SK-N-SH (cell line): ENCODE results near the gene TCF3. TPM values are rescaled to one million over a fixed set of nuclear protein-coding genes. Genes with fewer than 3 reads are reported as not detected.

Source experiments
- CTCF ChIA-PET: fragments of 300-600, 350-600 bp; formaldehyde crosslinking; extraction: SDS; loops from one replicate; lab custom pipeline; 2021; lab: Yijun Ruan, JAX
- POLR2A ChIA-PET: fragments of 350-600 bp; sonication (Branson Sonifier 250); formaldehyde crosslinking; extraction: SDS; loops from one replicate; lab custom pipeline; 2020; ENCODE audit warnings: antibody characterized with exemption, inconsistent platforms; lab: Yijun Ruan, JAX
- DNase-seq: peaks from one replicate; pipeline ENCODE4 v3.0.0; 2012
- H2AFZ ChIP-seq: fragments of 200-600 bp; sonication (generic); 2 replicates; pipeline ENCODE4 v1.8.1; 2016; ENCODE audit warnings: antibody characterized with exemption, mild to moderate bottlenecking, low read depth
- H3F3A ChIP-seq: fragments of 200-600 bp; sonication (generic); replicated peaks from 2 replicates; pipeline ENCODE3; 2016; ENCODE audit warnings: antibody characterized with exemption, mild to moderate bottlenecking; ENCODE audit not compliant: insufficient read depth
- H3K27ac ChIP-seq, 2 experiments: fragments of 200-500 bp in 1 of 2; fragments of 200-600 bp in 1 of 2; sonication (Bioruptor generic) in 1 of 2; sonication (generic), shearing (Covaris generic) in 1 of 2; 2 replicates each; pipeline versions ENCODE4 v1.5.1 to v1.6.1; 2014 to 2016; ENCODE audit warnings: low read depth in 2 of 2, inconsistent platforms in 1 of 2, low read length in 1 of 2, mild to moderate bottlenecking in 1 of 2, mixed read lengths in 1 of 2
- H3K27me3 ChIP-seq: fragments of 200-600 bp; sonication (generic), shearing (Covaris generic); 2 replicates; pipeline ENCODE4 v1.6.1; 2016; ENCODE audit warnings: mixed run types; ENCODE audit not compliant: insufficient read depth
- H3K36me3 ChIP-seq, 2 experiments: fragments of 200-500 bp in 1 of 2; fragments of 200-600 bp in 1 of 2; sonication (Bioruptor generic) in 1 of 2; sonication (generic) in 1 of 2; replicated peaks in 1 of 2; 2 replicates each; pipeline versions ENCODE3 to v1.5.1; 2014 to 2016; ENCODE audit warnings: low read length in 1 of 2, mild to moderate bottlenecking in 1 of 2; ENCODE audit not compliant: insufficient read depth in 2 of 2, control insufficient read depth in 1 of 2
- H3K4me1 ChIP-seq, 2 experiments: fragments of 200-500 bp in 1 of 2; fragments of 200-600 bp in 1 of 2; sonication (Bioruptor generic) in 1 of 2; sonication (generic), shearing (Covaris generic) in 1 of 2; 2 replicates each; pipeline versions ENCODE4 v1.5.1 to v1.6.1; 2014 to 2016; ENCODE audit warnings: low read depth in 1 of 2, low read length in 1 of 2, mixed run types in 1 of 2; ENCODE audit not compliant: insufficient read depth in 2 of 2, control insufficient read depth in 1 of 2
- H3K4me2 ChIP-seq: fragments of 200-600 bp; sonication (generic), shearing (Covaris generic); 2 replicates; pipeline ENCODE4 v1.6.1; 2017; ENCODE audit warnings: mixed run types
- H3K4me3 ChIP-seq, 2 experiments: fragments of 200-500 bp in 1 of 2; fragments of 200-600 bp in 1 of 2; sonication (Bioruptor generic) in 1 of 2; sonication (generic), shearing (Covaris generic) in 1 of 2; 2 replicates each; pipeline versions ENCODE4 v1.5.1 to v1.8.1; 2014 to 2016; ENCODE audit warnings: low read depth in 2 of 2, inconsistent platforms in 1 of 2, low read length in 1 of 2, mild to moderate bottlenecking in 1 of 2, mixed read lengths in 1 of 2, moderate library complexity in 1 of 2
- H3K79me2 ChIP-seq: fragments of 200-600 bp; sonication (generic); 2 replicates; pipeline ENCODE4 v1.8.1; 2017; ENCODE audit warnings: mild to moderate bottlenecking; ENCODE audit not compliant: insufficient read depth
- H3K9ac ChIP-seq: fragments of 200-600 bp; sonication (generic); 2 replicates; pipeline ENCODE4 v1.6.1; 2017; ENCODE audit warnings: mixed run types
- H3K9me2 ChIP-seq: fragments of 200-600 bp; sonication (generic); 2 replicates; pipeline ENCODE4 v1.6.1; 2017; ENCODE audit warnings: mixed run types
- H3K9me3 ChIP-seq: fragments of 200-600 bp; sonication (generic); 2 replicates; pipeline ENCODE4 v1.6.1; 2017; ENCODE audit warnings: mixed run types, mild to moderate bottlenecking, moderate library complexity
- H4K20me1 ChIP-seq: fragments of 200-600 bp; sonication (generic); 2 replicates; pipeline ENCODE4 v1.6.1; 2017; ENCODE audit warnings: mild to moderate bottlenecking, mixed run types; ENCODE audit not compliant: insufficient read depth
- CHD2 ChIP-seq: fragments of 150-350 bp; IDR thresholded peaks from 2 replicates; pipeline ENCODE4 v1.6.1; 2018; ENCODE audit warnings: low read length; ENCODE audit not compliant: partially characterized antibody
- FOXJ3 ChIP-seq: sonication (generic); formaldehyde crosslinking; IDR thresholded peaks from 2 replicates; pipeline ENCODE4 v1.5.1; 2020; ENCODE audit warnings: mild to moderate bottlenecking, missing genetic modification reagents
- FOXM1 ChIP-seq: IDR thresholded peaks from 2 replicates; pipeline ENCODE4 v1.4.0; 2012; ENCODE audit warnings: low read depth, mild to moderate bottlenecking
- MEF2A ChIP-seq: IDR thresholded peaks from 2 replicates; pipeline ENCODE4 v1.4.0; 2012; ENCODE audit warnings: low read depth, borderline replicate concordance
- MXI1 ChIP-seq: IDR thresholded peaks from 2 replicates; pipeline ENCODE4 v1.6.1; 2012; ENCODE audit warnings: mild to moderate bottlenecking, low read depth, low read length, improper control_type of control experiment
- POLR2AphosphoS5 ChIP-seq: IDR thresholded peaks from 2 replicates; pipeline ENCODE4 v1.6.1; 2012; ENCODE audit warnings: low read depth, low read length
- RAD21 ChIP-seq: IDR thresholded peaks from 2 replicates; pipeline ENCODE4 v1.6.1; 2012; ENCODE audit warnings: mild to moderate bottlenecking, low read length
- RXRA ChIP-seq: IDR thresholded peaks from 2 replicates; pipeline ENCODE4 v1.4.0; 2012; ENCODE audit warnings: low read depth, mild to moderate bottlenecking, borderline replicate concordance
- SIN3A ChIP-seq: IDR thresholded peaks from 2 replicates; pipeline ENCODE4 v1.6.1; 2012; ENCODE audit warnings: low read depth, mild to moderate bottlenecking, low read length, moderate library complexity, borderline replicate concordance
- TCF12 ChIP-seq: IDR thresholded peaks from 2 replicates; pipeline ENCODE4 v1.4.0; 2012
- WGBS: methylation state at CpG from one replicate; pipeline ENCODE4 v1.1.6; 2017; ENCODE audit warnings: low lambda C conversion rate; 5-methylcytosine and 5-hydroxymethylcytosine counted together
- polyA plus RNA-seq, 3 experiments: library from polyadenylated mRNA; depleted of rRNA; stranded (reverse); fragments of >200 nt; gene quantifications; 2 replicates each; pipeline ENCODE4 v1.2.3, GENCODE V29; 2012
- TF ChIP-seq, protein P1 (sequence below): fragments of 150-350 bp; IDR thresholded peaks from 2 replicates; pipeline ENCODE4 v1.6.1; 2016; ENCODE audit warnings: mild to moderate bottlenecking, low read depth, low read length
- TF ChIP-seq, protein P2 (sequence below): fragments of 200-600 bp; sonication (generic); IDR thresholded peaks from 2 replicates; pipeline ENCODE4 v1.6.1; 2017; ENCODE audit warnings: antibody characterized with exemption, mild to moderate bottlenecking, moderate library complexity
- TF ChIP-seq, protein P3 (sequence below): IDR thresholded peaks from 2 replicates; pipeline ENCODE4 v1.4.0; 2012; ENCODE audit warnings: low read depth, borderline replicate concordance

TCF3 gene
- polyA plus RNA-seq, 1 of the 3 experiments (the other 2 are of a cell fraction): 104 TPM

DNA sequence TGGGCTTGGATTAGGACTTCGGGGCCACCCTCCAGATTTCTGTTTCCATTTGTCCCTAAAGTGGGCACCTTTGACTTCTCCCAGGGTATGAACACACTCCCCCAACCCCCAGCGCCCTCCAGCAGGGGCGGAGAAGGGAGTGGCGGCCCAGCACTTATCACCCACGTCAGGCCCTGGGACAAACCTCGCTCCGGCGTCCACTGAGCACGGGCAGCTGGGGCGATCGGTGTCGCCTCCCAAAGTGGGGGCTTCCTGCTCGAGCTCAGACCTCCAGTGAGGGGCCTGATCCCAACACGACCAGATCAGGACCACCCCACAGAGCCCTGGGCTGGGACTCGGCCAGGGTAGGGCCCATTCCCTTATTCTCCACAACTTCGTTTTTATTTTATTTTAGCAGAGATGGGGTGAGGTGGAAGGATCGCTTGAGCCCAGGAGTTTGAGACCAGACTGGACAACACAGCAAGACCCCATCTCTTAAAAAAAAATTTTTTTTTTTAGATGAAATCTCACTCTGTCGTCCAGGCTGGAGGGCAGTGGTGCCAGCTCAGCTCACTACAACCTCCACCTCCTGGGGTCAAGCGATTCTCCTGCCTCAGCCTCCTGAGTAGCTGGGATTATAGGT, 3.7 kb upstream of the TCF3 start (continued):
- TF ChIP-seq MEF2A (no peak), SIN3A (no peak), MXI1 (no peak), POLR2AphosphoS5 (no peak), TCF12 (no peak), RAD21 (no peak)
- TF ChIP-seq, protein P1, sequence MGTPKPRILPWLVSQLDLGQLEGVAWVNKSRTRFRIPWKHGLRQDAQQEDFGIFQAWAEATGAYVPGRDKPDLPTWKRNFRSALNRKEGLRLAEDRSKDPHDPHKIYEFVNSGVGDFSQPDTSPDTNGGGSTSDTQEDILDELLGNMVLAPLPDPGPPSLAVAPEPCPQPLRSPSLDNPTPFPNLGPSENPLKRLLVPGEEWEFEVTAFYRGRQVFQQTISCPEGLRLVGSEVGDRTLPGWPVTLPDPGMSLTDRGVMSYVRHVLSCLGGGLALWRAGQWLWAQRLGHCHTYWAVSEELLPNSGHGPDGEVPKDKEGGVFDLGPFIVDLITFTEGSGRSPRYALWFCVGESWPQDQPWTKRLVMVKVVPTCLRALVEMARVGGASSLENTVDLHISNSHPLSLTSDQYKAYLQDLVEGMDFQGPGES: no peak

DNA sequence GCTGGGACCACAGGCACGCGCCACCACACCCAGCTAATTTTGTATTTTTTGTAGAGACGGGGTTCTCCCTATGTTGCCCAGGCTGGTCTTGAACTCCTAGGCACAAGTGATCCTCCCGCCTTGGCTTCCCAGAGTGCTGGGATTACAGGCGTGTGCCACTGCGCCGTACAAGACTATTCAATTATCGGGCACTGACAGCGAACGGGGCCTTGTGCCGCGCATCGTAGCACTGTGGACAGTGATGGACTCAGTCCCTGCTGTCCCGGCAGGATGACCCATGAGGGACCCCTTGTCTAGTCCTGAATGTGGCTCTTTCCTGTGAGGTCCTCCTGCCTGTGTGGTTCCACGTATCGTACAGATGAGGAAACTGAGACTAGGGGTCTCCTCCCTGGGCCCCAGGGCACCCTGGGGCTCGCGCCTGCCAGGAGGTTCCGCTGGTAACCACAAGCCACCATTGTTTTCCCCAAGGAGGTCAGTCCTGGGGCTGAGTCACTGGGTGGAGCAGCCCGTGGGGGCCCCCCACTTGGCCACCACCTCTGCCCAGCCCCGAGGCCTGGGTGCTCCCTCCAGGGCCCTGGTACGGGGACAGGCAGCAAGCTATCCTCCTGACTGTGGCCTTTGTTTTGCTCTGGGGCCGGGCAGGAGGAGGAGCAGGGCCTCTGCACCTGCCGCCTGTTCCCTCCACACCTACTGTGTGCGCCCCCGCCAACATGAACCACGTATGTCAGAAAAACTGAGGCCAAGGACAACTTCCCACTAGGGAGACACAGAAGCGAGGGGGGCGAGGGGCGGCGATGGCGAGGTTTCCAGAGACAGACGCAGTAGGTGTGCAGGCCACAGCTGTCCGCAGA, 2.9 kb upstream of the TCF3 start:
- H4K20me1 ChIP-seq: peaks cover 6% of the 10 kb centered on the region
- H2AFZ ChIP-seq: no peak overlapping the region
- H3K27me3 ChIP-seq: no peaks in the 10 kb centered on the region
- TF ChIP-seq, protein P2, sequence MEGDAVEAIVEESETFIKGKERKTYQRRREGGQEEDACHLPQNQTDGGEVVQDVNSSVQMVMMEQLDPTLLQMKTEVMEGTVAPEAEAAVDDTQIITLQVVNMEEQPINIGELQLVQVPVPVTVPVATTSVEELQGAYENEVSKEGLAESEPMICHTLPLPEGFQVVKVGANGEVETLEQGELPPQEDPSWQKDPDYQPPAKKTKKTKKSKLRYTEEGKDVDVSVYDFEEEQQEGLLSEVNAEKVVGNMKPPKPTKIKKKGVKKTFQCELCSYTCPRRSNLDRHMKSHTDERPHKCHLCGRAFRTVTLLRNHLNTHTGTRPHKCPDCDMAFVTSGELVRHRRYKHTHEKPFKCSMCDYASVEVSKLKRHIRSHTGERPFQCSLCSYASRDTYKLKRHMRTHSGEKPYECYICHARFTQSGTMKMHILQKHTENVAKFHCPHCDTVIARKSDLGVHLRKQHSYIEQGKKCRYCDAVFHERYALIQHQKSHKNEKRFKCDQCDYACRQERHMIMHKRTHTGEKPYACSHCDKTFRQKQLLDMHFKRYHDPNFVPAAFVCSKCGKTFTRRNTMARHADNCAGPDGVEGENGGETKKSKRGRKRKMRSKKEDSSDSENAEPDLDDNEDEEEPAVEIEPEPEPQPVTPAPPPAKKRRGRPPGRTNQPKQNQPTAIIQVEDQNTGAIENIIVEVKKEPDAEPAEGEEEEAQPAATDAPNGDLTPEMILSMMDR: no peak
- H3F3A ChIP-seq: peaks cover 2% of the 10 kb centered on the region
- H3K36me3 ChIP-seq: no peaks in the 10 kb centered on the region
- no peak overlapping the region for H3K27ac ChIP-seq
- H3K79me2 ChIP-seq: peaks cover 17% of the 10 kb centered on the region
- 95% methylated on average over 22 of the region's 34 CpGs for WGBS
- no peaks in the 10 kb centered on the region for H3K9me2 ChIP-seq
- no peak overlapping the region for H3K4me3 ChIP-seq
- no peak for DNase-seq
- no peak overlapping the region for H3K9ac ChIP-seq
- CTCF ChIA-PET: interaction anchor here (0.8 to 2.3 kb wide), 3 partner anchors 16 to 171 kb away, joined by 4 to 10 read pairs (median 4); no protein-coding TSS in a partner anchor
- peaks cover 0 to 6% of the 10 kb centered on the region in 2 experiments; a peak in 2 of 4 replicates for H3K4me1 ChIP-seq
- H3K4me2 ChIP-seq: no peak overlapping the region
- POLR2A ChIA-PET: no interaction called here
- no peaks in the 10 kb centered on the region for H3K9me3 ChIP-seq

DNA sequence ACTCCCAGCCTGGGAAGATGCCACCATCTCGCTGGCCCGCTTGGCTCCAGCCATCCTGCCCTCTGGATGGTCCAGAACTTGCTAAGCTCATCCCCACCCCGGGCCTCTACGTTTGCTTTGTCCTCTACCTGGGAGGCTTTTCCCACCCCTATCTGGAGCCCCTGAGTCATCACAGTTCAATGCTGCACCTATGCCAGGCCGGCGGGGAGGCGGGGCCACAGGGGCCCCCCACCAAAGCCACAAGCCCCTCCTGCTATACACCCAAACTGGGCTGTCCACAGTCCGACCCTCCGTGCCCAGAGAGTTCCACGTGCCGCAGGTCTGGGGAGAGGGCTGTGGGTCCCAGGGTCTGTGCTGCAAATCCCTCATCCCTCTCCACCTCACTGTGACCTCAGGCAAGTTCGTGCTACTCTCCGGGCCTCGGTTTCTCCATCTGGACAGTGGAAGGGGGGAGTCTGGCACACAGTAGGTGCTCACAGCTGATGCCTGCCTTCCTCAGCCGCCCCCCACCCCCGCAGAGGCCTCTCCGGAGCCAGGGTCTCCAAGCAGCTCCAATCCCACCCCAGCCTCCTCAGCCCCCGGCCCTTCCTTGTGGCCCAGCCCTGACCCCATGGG, 1.9 kb upstream of the TCF3 start:
- Histone ChIP-seq H3K27ac (no peak overlapping the region), H3K79me2 (peaks cover 27% of the 10 kb centered on the region)
- whole genome bisulfite sequencing: 83% methylated on average over 6 of the region's 18 CpGs
- no peak for TF ChIP-seq MEF2A
- TF ChIP-seq FOXJ3 (CRISPR knock-in tag): no peak
- TF ChIP-seq RXRA: no peak
- TF ChIP-seq, protein P3, sequence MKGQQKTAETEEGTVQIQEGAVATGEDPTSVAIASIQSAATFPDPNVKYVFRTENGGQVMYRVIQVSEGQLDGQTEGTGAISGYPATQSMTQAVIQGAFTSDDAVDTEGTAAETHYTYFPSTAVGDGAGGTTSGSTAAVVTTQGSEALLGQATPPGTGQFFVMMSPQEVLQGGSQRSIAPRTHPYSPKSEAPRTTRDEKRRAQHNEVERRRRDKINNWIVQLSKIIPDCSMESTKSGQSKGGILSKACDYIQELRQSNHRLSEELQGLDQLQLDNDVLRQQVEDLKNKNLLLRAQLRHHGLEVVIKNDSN: no peak
- TF ChIP-seq TCF12: no peak
- TF ChIP-seq CHD2: no peak
- no peak for TF ChIP-seq RAD21
- TF ChIP-seq FOXM1: no peak
- TF ChIP-seq, all 33 proteins: peak for 0
- no peak overlapping the region for H3K9ac ChIP-seq
- H3K4me2 ChIP-seq: no peak overlapping the region
- peaks cover under 1 to 2% of the 10 kb centered on the region in 2 experiments for H3K36me3 ChIP-seq
- H3K9me3 ChIP-seq: no peaks in the 10 kb centered on the region
- ChIA-PET CTCF (interaction anchor here (1.1 to 2.4 kb wide), 2 partner anchors 17 to 108 kb away, joined by 4 to 13 read pairs; no protein-coding TSS in a partner anchor), POLR2A (no interaction called here)
- H3K4me3 ChIP-seq: no peak overlapping the region
- DNase-seq: no peak
- no peak overlapping the region for H2AFZ ChIP-seq
- peaks cover 17% of the 10 kb centered on the region for H4K20me1 ChIP-seq
- peaks cover 3% of the 10 kb centered on the region for H3F3A ChIP-seq
- no peaks in the 10 kb centered on the region for H3K9me2 ChIP-seq
- H3K4me1 ChIP-seq: peaks cover 0 to 9% of the 10 kb centered on the region in 2 experiments; a peak in 2 of 4 replicates
- no peaks in the 10 kb centered on the region for H3K27me3 ChIP-seq
